GM18907 (cell line): ENCODE results near the gene TARS1.
"Not testable (repeated sequence)": the region's sequence is repeated elsewhere in the genome, so short reads cannot be mapped to it uniquely, and the experiment has no call there.

ENCODE experiments used
- ATAC-seq: cut with Tn5 transposase; IDR thresholded peaks from one replicate; pipeline ENCODE4 v1.9.1; 2021; ENCODE audit warnings: mild to moderate bottlenecking, moderate library complexity; ENCODE audit not compliant: unreplicated experiment

Gene TARS1

DNA sequence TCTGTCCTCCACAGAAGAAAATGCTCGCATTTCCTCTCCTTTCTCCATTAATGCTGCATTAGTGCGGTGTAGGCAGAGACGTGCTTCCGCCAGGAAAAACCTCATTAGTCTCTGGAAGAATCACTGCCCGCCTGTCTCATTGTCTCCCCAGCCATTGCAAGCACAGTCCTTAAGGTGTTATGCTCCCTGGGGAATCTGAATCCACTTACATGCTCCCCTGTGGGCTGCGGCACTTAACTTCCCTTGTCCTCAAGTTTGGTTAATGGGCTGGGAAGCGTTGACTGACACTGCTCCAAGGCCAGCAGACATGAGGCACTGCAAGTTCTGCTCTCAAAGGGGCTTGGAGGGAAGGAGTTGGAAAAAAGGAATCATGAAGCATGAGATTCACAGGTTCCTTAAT lies 41.6 kb downstream of the TARS1 start:
- no peak for ATAC-seq

DNA sequence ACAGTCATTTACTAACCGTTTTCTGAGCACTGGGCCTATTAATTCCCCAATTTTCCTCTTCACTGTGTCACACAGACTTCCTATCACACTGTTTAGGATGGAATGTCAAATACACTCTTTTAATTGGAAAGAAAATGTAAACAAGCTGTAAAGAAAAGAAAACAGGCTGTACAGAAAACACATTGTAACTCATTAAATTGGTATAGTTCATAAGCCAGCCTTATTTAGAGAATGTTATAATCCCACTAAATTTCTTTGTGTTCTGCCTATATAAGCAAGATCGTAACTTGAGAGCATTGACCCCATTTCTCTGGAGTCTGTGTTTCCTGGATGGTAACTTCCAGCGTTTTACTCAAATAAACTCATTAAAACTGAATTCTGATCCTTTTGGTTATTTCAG lies 46.5 kb downstream of the TARS1 start:
- no peak for ATAC-seq

DNA sequence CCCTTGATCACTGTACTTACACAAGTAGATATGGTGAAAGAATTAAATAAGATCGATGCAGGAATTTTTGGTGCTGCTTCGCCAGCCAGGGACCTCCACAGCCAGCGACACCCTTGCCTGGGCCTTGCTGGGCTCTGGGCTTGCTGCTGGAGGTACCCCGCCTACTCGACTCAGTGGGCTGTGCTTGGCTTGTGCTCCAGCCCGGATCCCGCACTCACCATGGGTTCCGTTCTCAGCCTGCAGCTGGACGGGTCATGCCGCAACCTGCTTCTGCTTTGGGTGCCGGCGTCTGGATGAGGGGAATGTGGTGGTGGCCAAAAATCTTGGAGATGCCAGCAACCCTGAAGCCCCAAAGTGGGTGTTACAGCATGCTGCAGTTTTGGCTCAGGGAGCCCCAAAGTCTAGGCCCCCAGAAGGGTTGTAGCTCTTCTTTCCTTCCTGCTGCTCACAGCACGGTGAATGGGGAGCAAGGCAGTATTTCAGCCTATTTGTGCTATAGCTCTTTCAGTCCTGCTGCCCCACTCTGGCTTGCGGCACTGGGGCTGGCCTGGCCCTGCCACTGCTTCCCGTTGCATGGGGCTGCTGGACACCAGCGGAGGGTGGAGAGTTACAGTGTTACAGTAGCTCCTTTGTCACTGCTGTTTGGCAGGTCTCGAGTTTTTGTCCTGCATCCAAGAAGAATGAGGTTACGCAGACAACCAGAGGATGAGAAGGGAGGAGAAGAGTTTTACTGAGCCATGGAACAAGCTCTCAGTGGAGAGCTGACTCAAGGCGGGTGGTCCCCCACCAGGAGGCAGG lies 48.0 kb downstream of the TARS1 start:
- ATAC-seq = no peak

DNA sequence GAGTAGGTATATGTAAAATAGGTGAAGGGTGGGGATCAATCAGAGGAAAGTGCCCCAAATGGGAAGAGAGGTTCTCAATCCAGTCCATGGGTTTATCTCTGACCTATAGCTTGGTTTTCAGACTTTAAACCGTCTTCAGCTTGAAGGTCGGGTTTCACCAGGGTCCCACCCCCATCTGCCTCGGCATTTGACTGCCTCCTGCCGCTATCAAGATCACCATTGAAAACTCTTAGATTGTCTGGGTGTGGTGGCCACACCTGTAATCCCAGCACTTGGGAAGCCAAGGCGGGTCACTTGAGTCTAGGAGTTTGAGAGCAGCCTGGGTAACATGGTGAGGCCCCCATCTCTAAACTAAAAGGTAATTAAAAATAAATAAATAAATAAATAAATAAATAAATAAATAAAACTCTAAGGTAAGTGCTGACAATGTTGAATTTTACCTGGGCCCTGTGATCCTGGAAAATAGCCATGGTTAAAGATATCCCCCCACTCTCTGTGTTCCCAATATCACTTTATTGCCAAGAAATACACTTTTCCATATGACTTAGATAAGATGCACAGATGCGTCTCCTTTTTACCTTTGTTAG lies 48.8 kb downstream of the TARS1 start:
- ATAC-seq = no peak

DNA sequence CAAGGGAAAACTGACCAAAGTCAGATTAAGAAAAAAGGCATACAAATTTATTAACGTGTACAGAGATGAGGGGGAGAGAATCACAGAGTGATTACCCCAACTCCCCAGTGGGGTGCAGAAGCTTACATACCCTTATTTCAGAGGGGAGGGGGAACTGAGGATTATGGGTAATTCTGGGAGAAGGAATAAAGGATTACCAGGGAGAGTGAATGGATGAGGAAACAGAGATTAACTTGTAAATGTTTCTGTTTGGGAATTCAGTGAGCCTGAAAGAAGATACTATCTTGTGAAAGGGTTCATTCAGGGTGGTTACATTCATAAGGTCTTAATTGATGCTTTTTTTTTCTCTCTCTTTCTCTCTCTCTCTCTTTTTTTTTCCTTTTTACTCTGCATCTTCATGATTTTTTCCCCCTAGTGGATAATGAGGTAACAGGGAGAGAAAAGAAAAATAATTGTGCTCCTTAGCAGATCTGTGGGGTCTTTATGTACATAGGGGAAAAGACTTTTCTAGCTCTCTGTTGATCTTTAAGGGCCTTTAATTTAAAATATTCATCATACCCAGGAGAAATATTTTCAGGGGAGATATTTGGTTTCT lies 49.4 kb downstream of the TARS1 start:
- ATAC-seq = no peak

DNA sequence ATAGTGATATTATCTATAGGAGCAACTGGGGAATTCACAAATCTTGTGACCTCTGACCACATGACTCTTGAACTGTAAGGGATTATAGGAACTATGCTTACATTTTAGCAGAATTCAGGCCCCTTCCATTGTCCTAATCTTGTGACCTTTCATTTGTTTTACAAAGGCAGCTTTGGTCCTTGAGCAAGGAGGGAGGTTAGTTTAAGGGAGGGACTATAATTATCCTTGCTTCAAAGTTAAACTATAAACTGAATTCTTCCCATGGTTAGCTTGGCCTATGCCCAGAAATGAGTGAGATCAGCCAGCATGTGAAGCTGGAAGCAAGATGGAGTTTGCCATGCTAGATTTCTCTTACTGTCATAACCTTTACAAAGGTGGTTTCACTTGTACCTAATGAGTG lies 51.2 kb downstream of the TARS1 start:
- ATAC-seq = no peak

DNA sequence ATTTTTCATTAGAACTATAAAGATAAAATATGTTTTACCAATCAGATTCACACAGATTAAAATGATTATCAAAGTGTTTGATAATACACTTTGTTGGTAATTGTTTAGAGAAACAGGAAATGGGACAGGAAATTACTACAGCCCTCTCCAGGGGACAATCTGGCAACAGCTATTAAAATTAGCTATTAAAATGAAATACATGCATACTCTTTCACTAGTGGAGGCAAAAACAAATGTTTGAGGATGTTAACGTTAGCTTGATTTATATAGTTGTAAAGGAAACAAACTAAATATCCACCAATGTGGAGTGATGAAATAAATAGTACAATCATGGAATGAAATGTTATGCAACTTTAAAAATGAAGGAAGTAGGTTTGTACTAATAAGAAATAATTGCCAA lies 53.7 kb downstream of the TARS1 start:
- ATAC-seq = no peak

DNA sequence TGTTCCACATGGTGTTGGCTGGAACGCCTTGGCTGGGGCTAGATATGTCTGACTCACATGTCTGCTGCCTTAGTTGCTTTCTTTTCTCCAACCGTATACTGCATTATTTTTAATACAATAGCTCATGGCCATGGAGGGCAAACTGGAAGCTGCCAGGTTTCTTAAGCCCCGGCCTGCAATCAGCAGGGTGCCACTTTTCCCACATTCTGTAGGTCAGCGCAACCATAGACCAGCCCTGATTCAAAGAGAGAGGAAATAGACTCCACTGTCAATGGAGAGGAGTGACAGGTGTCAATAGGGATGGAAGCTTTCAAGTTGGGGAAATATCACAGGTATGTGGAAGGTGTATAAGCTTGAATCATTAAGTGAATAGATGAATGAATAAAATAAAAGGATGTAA lies 60.5 kb downstream of the TARS1 start:
- no peak for ATAC-seq

DNA sequence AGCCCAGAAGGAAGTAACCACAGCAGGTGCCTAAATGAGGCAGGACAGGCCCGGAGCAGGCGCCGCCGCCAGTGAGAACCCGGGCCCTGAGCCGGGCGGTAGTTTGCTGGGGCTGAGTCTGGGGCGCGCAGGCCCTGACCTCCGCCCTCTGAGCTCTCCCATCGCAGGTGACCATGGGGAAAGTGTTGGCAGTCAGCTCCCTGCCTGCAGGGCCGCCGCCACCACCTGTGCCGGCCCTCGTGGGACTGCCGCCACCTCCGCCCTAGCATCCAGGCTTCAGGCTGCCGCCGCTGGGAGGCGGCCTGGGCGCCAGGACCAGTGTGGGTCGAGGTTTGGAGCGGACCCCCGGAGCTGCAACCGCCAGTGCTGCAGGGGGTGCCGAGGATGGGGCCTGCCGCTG lies 61.1 kb downstream of the TARS1 start:
- ATAC-seq = no peak

DNA sequence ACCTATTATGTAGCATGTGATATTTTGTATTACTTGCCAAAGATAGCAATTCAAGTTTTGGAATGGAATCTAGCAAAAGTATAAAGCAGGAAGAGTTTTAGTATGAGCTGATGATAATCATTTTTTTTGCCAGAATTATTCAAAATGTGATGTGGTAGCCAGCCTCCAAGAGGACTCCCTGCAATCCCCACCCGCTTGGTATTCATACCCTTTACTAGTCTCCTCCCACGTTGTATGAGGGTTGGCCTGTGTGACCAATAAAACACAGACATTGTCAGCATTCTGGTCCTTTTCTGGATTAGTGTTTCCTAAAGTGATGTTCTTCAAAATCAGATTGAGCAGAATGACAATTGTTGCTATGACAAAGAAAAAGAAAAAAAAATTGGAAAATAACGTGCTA lies 63.8 kb downstream of the TARS1 start:
- ATAC-seq = no peak

DNA sequence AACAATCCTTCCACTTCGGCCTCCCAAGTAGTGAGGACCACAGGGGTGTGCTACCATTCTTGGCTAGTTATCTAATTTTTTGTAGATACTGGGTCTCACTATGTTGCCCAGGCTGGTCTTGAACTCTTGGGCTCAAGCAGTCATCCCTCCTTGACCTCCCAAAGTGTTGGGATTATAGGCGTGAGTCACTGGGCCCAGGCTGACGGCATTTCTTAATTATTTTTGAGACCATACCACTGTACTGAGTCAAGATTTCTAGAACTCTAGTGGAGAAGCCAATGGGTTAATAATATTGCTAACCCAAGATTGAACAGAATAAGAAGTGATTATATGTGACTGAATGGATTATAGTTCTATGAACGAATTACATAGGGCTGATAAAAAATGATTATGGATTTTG lies 66.7 kb downstream of the TARS1 start:
- no peak for ATAC-seq

DNA sequence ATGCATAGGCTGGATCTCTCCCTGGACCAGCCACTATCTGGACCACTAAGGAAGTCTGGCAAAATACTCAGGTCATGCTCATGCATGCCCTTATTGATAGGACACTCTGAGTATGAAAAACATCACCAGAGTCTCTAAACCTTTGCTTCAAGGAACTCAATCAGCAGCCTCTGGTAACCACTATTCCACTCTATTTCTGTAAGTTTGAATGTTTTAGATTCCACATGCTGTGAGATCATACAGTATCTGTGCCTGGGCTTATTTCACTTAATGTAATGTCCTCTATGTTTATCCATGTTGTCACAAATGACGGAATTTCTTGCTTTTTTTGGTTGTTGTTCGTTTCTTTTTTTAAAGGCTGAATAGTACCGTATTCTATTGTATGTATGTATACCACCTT lies 68.3 kb downstream of the TARS1 start:
- no peak for ATAC-seq

DNA sequence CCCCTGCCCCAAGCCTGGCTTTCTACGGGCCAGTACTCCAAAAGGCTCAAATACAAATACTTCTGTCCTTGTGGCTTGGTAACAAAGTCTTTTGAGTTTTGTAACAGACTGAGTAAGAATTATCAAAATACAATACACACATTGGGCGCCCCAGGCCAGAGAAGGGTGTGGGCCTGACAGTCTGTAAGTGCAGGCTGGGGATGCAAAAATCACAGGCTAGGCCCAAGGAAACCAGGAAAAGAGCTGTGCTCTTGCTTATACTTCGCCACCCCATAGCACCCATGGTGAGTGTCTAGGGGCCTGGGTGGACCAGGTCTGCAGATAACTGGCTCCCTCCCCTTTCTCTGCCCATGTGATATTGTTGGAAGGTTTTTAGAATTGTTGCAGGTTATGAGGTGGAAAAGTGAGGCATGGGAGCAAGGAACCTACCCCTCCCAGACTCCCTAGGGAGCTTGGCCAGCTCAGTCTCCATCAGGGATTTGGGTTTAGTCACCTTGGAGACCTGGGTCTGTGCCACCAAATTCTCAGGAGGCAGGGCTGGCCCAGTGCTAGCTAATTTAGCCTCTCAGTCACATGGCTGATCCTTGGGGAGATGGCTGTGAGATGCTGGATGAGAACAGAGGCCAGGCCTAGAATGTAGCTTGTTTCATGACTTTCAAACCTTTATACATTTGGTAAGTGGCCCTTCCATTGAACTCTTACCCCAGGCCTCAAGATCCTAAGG lies 72.9 kb downstream of the TARS1 start:
- no peak for ATAC-seq

DNA sequence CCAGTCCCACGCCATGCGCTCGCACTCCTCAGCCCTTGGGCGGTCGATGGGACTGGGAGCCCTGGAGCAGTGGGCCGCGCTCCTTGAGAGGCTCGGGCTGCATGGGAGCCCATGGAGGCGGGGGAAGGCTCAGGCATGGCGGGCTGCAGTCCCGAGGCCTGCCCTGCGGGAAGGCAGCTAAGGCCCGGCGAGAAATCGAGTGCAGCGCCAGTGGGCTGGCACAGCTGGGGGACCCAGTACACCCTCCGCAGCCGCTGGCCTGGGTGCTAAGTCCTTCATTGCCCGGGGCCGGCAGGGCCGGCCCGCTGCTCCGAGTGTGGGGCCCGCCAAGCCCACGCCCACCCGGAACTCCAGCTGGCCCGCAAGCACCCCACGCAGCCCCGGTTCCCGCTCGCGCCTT lies 74.6 kb downstream of the TARS1 start:
- not testable (repeated sequence) for ATAC-seq

DNA sequence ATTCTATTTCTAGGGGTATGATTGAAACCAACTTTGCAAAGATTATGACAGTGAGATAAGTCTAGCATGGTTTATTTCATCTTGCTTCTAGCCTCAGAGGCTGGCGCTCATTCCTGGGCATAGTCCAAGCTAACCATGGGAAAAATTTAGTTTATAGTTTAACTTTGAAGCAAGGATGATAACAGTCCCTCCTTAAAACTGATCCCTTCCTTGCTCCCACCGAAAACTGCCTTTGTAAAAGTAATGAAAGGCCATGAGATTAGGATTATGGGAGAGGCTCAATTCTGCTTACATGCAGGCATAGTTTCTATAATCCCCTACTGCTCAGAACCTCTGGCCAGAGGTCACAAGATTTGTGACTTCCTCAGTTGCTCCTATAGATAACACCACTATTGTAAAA lies 75.7 kb downstream of the TARS1 start:
- ATAC-seq = no peak
